GM23248 (cell line): ENCODE results near the gene CXADR.

ENCODE experiments used
- EZH2 ChIP-seq: fragments of 200-600 bp; sonication (generic); IDR thresholded peaks from 2 replicates; pipeline ENCODE4 v1.6.1; 2018; ENCODE audit warnings: antibody characterized with exemption, mild to moderate bottlenecking; ENCODE audit not compliant: insufficient read depth, poor library complexity, severe bottlenecking
- EZH2phosphoT487 ChIP-seq: fragments of 200-600 bp; sonication (generic); IDR thresholded peaks from 2 replicates; pipeline ENCODE4 v1.6.1; 2018; ENCODE audit warnings: antibody characterized with exemption, moderate library complexity, mild to moderate bottlenecking, low read depth; ENCODE audit not compliant: insufficient read depth

DNA sequence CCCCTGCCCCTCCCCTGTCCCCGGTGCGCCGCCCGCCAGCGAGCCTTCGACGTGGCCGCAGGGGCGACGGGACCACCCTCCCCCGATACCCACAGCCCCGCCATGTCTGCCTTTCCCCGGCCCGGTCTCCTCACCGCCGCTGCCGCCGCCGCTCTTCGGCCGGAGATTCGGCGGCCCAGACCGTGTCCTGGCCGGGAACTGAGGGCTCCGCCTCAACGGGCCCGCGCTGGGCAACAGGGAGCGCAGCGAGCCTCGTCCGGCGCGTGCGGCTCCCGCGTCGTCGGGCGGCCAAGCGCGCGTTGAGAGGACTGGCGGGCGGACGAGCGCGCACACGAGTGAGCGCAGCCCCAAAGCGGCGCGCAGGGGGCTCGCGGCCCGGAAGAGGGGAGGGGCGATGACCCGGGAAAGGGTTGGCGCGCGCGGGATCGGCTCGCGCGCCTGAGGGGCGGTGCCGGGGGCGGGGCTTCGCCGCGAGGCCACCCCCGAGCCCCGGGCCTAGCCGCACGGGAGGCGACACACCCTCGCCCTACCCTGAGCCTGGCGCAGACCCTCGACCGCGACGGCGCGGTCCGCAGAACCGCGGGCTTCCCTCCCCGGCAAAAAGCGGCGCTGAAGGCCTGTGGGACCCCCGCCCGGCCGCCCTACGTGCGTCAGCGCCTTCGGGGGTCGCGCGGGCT, 99.9 kb downstream of the CXADR start, which contains the start of gene BTG3:
- TF ChIP-seq EZH2phosphoT487 (no peak), EZH2 (no peak)
